ENCODE results near the gene GLYR1.
A peak's percentile ranks its signal among the peaks of the same experiment; 100 is the strongest.

GLYR1 gene

GRCh38 chr16:4803401-4803844, 43.7 kb downstream of the GLYR1 start:
- no peak for DNase-seq

DNA sequence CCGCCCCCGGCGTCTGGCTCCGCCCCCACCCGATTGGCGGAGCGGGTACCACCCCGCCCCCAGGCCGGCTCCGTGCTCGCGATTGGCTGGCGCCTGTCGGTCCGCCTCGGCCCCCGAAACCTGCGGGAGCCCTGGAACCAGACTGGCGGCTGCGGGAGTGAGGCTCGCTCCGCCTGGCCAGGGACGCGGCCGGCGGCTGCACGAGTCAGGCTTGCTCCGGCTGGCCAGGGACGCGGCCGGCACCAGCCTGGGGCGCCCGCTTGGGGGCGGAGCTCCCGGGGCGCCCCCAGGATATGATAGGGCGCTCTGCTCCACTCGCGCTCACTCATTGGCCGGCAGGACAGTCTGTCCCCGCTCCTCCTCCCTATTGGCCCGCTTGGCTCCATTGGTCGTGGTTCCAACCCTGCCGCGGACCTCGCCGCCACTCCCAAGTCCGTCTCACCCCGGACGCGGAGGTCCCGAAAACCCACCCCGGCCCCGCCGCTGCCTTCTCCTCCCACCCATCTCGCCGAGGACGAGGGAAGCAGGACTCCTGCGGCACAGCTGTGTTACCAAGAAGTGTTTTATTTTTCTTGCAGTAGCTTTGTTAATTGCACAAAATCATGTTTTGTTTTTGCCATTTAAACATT, 44.3 kb downstream of the GLYR1 start:
- DNase-seq: peak; percentile 93 to 94

- peak; percentile 84 to 91 for DNase-seq
Measured at GRCh38 chr16:4801962-4802658, 45.0 kb downstream of the GLYR1 start, which contains the start of gene ROGDI. TSS of gene ROGDI (minus strand) at chr16:4802633. CDS start at chr16:4802571, 62 bp downstream.

DNA sequence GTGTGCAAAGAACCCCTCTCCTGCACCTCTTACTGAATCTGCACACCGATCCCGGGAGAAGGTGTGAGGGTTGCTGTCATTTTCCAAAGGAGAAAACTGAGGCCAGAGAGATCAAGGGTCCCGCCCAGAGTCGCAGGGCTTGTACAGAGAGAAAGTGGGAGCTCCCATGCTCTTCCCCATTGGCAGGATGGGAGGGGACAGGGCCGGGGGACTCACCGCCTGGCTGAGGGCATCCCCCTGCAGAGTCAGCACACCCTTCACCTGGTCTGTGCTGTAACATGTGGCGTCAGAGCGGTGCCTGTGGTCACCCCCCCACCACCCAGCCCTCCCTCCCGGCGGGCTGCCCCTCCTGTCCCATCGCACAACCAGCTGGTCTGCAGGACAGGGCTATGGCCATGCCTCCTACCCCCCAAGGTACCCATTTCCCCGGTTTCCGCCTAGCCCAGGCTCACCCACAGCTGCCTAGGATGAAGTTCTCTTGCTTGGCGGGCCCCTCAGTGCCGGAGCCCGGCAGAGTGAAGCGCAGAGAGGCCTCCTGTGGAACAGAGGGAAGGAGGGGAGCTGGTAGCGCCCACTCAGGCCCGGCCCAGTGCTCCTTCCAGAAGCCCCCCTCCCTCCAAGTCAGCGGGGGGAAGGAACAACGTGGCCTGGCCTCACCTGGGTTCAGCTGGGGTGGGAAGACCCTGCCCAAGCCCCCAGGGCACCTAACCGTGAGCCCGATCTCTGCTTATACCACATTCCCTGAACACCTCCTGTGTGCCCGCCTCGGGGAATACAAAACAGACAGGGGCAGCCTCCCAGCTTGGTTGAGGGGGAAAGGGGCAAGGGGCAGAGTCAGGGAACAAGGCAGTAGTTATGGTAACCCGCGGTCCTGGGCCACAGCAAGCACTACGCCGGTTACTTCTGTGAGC, 45.8 kb downstream of the GLYR1 start:
- no peak for DNase-seq

- DNase-seq: peak in 1 of 2 experiments; percentile 35
Measured at GRCh38 chr16:4800290-4801041, 46.6 kb downstream of the GLYR1 start.

- no peak for DNase-seq
Measured at GRCh38 chr16:4799171-4799855, 47.8 kb downstream of the GLYR1 start.

DNA sequence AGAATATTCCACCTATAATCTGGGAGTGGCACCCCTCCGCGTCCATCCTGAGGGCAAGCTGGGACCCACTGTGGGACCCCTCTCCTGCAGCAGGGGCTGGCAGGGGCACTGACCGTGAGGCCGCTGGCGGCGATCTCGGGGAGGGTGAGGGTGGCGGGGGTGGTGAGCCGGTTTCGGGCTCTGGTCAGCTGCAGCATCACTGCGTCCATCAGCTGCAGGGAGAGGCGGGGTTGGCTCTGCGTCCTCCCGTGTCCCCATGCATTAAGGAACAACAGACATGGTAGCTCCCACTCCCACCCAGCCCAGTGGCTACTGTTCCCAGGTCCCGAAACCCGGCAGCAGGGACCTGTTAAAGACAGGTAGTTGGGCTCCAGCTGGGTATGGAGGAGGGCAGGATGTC, 48.6 kb downstream of the GLYR1 start:
- DNase-seq: no peak

DNA sequence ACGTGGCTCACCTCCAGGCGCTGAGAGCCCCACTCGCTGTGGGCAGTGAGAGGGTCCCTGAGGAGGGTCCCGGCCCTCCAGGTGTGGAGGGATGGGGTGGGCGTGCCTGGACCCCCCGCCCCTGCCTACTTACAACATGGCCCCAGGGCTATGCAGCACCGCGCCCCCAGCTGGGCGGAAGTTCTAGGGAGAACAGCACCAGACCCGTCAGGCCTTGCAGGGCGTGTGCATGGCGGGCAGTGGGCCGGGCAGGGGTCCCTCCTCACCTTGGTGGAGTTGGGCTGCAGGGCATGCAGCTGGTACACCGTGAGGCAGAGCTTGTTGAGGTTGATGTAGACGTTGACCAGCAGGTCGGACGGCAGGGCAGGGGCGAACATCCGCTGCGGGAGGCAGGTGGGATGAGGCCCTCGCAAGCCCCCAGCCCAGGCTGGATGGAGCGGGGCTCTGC, 49.3 kb downstream of the GLYR1 start:
- no peak for DNase-seq

GRCh38 chr16:4796982-4797804, 49.9 kb downstream of the GLYR1 start:
- DNase-seq: no peak

- DNase-seq: peak in 1 of 2 experiments; percentile 35
Measured at GRCh38 chr16:4795828-4796572, 51.1 kb downstream of the GLYR1 start.

DNA sequence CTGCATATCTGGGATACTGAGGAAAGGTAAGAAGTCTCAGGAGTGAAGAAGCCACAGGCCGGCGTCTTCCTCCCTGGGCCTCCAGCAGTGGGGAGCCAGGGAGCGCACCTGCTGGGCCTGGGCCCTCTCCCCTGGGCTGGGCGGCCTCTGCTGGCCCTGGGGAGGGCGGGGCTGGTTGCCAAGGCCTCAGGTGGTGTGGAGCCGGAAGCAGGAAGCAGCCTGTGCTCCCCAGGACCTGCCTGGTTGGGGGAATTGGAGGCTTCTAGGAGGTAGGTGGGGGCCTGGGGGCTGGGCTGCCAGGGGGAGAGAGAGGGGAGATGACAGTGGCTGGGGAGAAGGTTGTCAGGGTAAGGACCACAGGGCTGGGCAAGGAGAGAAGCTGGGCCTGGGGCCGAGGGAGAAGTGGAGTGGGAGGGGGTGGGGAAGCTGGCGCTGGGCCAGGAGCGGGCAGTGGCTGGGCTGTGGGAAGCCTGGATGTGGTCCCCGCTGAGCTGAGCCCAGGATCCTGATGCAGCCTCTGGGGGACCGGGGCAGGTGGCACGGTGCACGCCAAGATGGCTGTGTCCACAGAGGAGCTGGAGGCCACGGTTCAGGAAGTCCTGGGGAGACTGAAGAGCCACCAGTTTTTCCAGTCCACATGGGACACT, 51.8 kb downstream of the GLYR1 start, which contains the start of gene SMIM22:
SMIM22 (plus strand) TSS at position 189 of the 647 bp plus-strand sequence; CDS start at position 555, 366 bp downstream.
- peak; percentile 77 to 90 for DNase-seq

DNA sequence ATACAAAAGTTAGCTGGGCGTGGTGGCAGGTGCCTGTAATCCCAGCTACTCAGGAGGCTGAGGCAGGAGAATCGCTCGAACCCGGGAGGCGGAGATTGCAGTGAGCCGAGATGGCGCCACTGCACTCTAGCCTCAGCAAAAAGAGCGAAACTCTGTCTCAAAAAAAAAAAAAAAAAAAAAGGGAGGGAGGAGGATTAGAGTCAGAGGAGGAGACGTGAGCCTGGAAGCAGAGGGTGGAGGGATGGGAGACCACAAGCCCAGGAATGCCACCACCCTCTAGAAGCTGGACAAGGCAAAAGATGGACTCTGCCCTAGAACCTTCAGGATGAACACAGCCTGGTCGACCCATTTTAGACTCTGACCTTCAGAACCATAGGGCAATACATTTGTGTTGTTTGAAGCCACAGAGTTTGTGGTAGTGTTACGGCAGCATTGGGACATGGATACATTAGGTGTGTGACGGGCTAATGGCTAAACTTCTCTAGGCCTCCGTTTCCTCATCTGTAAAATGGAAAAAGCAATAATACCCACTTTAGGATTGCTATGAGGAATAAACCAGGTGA, 54.1 kb downstream of the GLYR1 start:
- no peak for DNase-seq

- no peak for DNase-seq
Measured at GRCh38 chr16:4790871-4791270, 56.2 kb downstream of the GLYR1 start.

DNA sequence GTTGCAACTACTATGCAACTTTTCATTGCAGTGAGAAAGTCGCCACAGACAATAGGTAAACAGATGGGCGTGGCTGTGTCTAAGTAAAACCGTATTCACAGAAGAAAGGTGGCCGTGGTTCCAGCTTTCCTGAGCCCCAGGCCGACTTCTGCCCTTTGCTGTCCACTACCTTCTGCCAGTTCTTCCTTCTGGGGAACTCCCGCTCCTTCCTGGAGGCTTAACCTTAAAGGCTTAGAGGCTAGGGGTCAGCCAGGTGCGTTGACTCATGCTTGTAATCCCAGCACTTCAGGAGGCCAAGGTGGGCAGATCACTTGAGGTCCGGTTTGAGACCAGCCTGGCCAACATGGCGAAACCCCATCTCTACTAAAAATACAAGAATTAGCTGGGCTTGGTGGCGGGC, 56.8 kb downstream of the GLYR1 start:
- DNase-seq: no peak

DNA sequence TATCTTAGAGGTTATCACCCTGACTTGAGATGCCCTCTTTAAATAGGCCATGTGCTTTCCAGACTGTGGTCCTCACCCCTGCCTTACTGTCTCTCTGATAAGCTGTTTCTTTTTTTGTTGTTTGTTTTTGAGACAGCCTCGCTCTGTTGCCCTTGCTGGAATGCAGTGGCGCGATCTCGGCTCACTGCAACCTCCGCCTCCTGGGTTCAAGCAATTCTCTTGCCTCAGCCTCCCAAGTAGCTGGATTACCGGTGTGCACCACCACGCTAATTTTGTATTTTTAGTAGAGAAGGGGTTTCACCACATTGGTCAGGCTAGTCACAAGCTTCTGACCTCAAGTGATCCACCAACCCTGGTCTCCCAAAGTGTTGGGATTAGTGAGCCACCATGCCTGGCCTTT, 58.2 kb downstream of the GLYR1 start:
- no peak for DNase-seq

- DNase-seq: no peak
Measured at GRCh38 chr16:4788489-4788889, 58.6 kb downstream of the GLYR1 start.

DNA sequence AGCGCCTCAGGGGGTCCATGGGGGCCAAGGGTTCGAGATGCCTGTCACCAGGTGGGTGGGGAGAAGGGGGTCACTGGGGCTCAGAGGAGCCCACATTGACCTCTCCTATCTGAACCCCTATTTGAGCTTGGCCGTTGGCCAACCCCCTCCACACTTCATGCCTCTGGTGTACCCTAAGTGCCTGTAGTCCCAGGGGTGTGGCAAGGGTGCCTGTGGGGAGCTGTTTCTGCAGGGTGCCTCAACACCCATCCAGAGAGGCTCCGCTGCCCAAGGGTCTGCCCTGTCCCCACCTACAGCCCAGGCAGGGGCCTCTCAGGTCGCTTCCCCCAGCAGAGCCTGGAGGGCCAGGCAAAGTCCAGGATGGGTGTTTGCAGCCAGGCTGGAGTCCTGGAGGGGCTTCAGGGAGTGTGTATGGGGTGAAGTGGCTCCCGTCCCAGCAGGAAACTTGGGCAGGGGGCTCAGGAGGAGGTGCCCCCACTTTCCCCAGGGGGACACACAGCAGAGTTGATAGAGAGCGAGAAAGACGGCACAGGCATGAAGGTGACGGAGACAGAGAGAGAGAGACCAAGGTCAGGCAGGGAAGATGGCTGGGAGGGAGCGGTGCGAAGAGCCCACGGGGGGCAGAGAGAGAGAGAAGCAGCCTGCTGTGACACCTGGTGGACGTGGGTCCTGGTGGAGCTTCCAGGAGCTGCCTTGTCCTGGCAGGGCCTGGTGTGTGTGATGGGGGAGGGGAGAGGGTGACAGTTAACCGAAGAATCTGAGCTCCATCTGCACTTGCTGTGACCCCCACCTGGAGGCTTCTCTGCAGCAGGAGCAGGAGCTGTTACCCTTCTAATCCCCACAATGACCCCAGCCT, 59.2 kb downstream of the GLYR1 start, which contains the start of gene SEPTIN12:
SEPTIN12 (minus strand) TSS at position 719 of the 856 bp plus-strand sequence; CDS start at position 19, 700 bp downstream.
- no peak for DNase-seq

GRCh38 chr16:4787068-4787467, 60.0 kb downstream of the GLYR1 start:
- no peak for DNase-seq
